Esophagus muscularis mucosa (tissue), 4 donors: ENCODE data around the gene UGT1A5. TPM values are rescaled to one million over a fixed set of nuclear protein-coding genes. Genes with fewer than 3 reads are reported as not detected.

Source experiments
- DNase-seq: peaks from one replicate; pipeline ENCODE4 v3.0.0-alpha.2; 2017; ENCODE audit errors: extremely low spot score
- H3K27ac ChIP-seq, 4 donors: fragments of 200-600 bp; sonication (generic); replicated peaks in 1 of 4; 1 replicate in 3 of 4; 2 replicates in 1 of 4; pipeline ENCODE4 v1.5.1; 2016 to 2019; ENCODE audit warnings: mild to moderate bottlenecking in 1 of 4
- H3K27me3 ChIP-seq, 4 donors: fragments of 200-600 bp; sonication (generic); one replicate each; pipeline versions ENCODE4 v1.5.1 to v1.6.0; 2016 to 2019
- H3K36me3 ChIP-seq, 4 donors: fragments of 200-600 bp; sonication (generic); one replicate each; pipeline ENCODE4 v1.5.1; 2016 to 2019
- H3K4me1 ChIP-seq, 4 donors: fragments of 200-600 bp; sonication (generic); one replicate each; pipeline ENCODE4 v1.5.1; 2016 to 2019
- H3K4me3 ChIP-seq, 4 donors: fragments of 200-600 bp; sonication (generic); 1 replicate in 2 of 4; 2 replicates in 2 of 4; pipeline ENCODE4 v1.5.1; 2016 to 2019; ENCODE audit warnings: mild to moderate bottlenecking in 4 of 4, moderate library complexity in 1 of 4
- H3K9me3 ChIP-seq, 4 donors: fragments of 200-600 bp; sonication (generic); 1 replicate in 3 of 4; 2 replicates in 1 of 4; pipeline ENCODE4 v1.5.1; 2016 to 2019
- CTCF ChIP-seq, 3 experiments: fragments of 200-600 bp in 2 of 3; fragments of 450-650 bp in 1 of 3; sonication (generic) in 2 of 3; IDR thresholded peaks; one replicate each; pipeline ENCODE4 v1.5.1; 2017 to 2019; ENCODE audit warnings: antibody characterized with exemption in 3 of 3, mild to moderate bottlenecking in 2 of 3, moderate library complexity in 1 of 3
- EP300 ChIP-seq: sonication (generic); formaldehyde crosslinking; IDR thresholded peaks from one replicate; pipeline ENCODE4 v1.6.1; 2017; ENCODE audit warnings: antibody characterized with exemption
- POLR2A ChIP-seq: fragments of 450-650 bp; IDR thresholded peaks from one replicate; pipeline ENCODE4 v1.6.1; 2017; ENCODE audit warnings: antibody characterized with exemption, moderate library complexity, mild to moderate bottlenecking, low read depth
- WGBS: methylation state at CpG from one replicate; pipeline ENCODE4 v1.1.5; 2018; 5-methylcytosine and 5-hydroxymethylcytosine counted together
- intact Hi-C: fragments of 100-400 bp; cut with DNase I; formaldehyde crosslinking; loops from one replicate; pipeline ENCODE4 v1.15.1; 2023
- total RNA-seq, 4 donors: library from RNA; depleted of rRNA; stranded (reverse); fragments of >200 nt; gene quantifications; one replicate each; pipeline versions ENCODE4 v1.1.0 to v1.2.1, GENCODE V29; 2016

Gene UGT1A5
- total RNA-seq, 4 donors from 2014 or later = not detected

DNA sequence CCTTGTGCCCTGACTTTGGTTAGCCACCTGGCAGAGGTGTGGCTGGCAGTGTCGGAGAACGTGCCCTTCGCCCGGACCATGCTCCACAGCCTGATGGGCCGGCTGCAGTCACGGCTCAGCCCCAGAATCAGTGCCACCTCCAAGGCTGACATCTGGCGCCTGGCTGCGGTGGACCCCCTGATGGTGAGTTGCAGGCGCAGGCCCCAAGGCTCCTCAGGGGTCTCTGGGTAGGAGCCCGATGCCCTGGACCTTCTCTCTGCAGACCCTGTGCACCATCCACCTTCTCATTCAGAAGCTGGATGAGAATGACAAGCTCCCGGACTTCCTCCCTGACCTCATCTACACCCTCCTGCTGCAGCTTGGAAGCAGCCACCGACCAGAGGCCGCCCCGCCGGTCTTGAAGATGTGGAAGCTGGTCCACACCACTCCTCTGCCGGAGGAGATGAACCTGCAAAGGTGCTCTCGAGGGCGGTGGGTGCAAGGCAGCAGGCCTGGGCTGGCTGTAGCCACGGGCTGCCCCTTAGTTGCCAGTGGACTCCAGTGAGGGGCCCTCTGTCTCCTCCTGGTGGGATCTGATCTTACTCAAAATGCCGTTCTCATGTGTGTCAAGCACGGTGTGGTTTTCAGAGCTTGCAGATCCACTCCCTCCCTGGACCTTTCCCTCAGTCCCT, 109.5 kb downstream of the UGT1A5 start:
- Histone ChIP-seq H3K27me3 (peaks cover 0 to 5% (median 0%) of the 10 kb centered on the region in 4 donors), H3K9me3 (no peaks in the 10 kb centered on the region), H3K27ac (no peak overlapping the region), H3K4me1 (no peaks in the 10 kb centered on the region), H3K36me3 (no peaks in the 10 kb centered on the region), H3K4me3 (no peak overlapping the region)
- DNase-seq = no peak
- 85% methylated on average over 14 of the region's 21 CpGs for WGBS
- TF ChIP-seq POLR2A = no peak
- no peak for TF ChIP-seq EP300
- no peak for TF ChIP-seq CTCF (IDR thresholded peaks at IDR 0.05)
- intact Hi-C loops = no loop called here

Other genes with a start within 250 kb of the UGT1A5 start
- gene USP40, start 146.1 kb upstream of the UGT1A5 start, total RNA-seq = 10 to 100 TPM; 12.3 to 23.3 (median 20.1) TPM
- not detected for gene UGT1A8, start 95.3 kb upstream of the UGT1A5 start, total RNA-seq
- gene UGT1A10, start 76.5 kb upstream of the UGT1A5 start, total RNA-seq = not detected
- not detected for gene UGT1A9, start 41.0 kb upstream of the UGT1A5 start, total RNA-seq
- gene UGT1A7, start 31.0 kb upstream of the UGT1A5 start, total RNA-seq = under 1 TPM in 1 of 4 donors, not detected in 3; 0.42 TPM
- gene UGT1A6, start 20.0 kb upstream of the UGT1A5 start, total RNA-seq = not detected
- gene UGT1A4, start 5.8 kb downstream of the UGT1A5 start, total RNA-seq = not detected
- gene UGT1A3, start 16.1 kb downstream of the UGT1A5 start, total RNA-seq = not detected
- not detected for gene UGT1A1, start 47.4 kb downstream of the UGT1A5 start, total RNA-seq
- not detected for gene MROH2A, start 65.4 kb downstream of the UGT1A5 start, total RNA-seq
- gene HJURP, start 141.6 kb downstream of the UGT1A5 start, total RNA-seq = under 1 TPM in 3 of 4 donors, not detected in 1; under 0.01 to 0.23 (median 0.19) TPM
- gene TRPM8, start 204.5 kb downstream of the UGT1A5 start, total RNA-seq = not detected